Keratinocyte (primary cell): ENCODE results near the gene S100A11.

ENCODE experiments used
- CTCF ChIP-seq, 3 experiments: IDR thresholded peaks in 1 of 3; conservative IDR thresholded peaks in 1 of 3; optimal IDR thresholded peaks in 1 of 3; 2 replicates in 2 of 3; 3 replicates in 1 of 3; pipeline versions ENCODE3 to v1.5.1; 2011; ENCODE audit warnings: low read length in 3 of 3, mild to moderate bottlenecking in 3 of 3, moderate library complexity in 2 of 3, control low read depth in 1 of 3, inconsistent platforms in 1 of 3; ENCODE audit not compliant: insufficient read depth in 2 of 3; ENCODE audit errors: extremely low read depth in 1 of 3
- EZH2 ChIP-seq: IDR thresholded peaks from one replicate; pipeline ENCODE4 v1.6.1; 2012; ENCODE audit warnings: inconsistent platforms, mild to moderate bottlenecking, low read length, moderate library complexity

- no peak for TF ChIP-seq CTCF (optimal IDR thresholded peaks at IDR 0.05 in 1 of 3, IDR thresholded peaks at IDR 0.05 in 1 of 3, conservative IDR thresholded peaks at IDR 0.05 in 1 of 3; ENCODE audit: extremely low read depth in 1 of 3, insufficient read depth in 2 of 3, low read length in 3 of 3)
- TF ChIP-seq EZH2, result no peak
These were observed 42.9 kb downstream of the S100A11 start, which contains the start of gene S100A10 for GRCh38 chr1:151993734-151994496.
